HepG2 (cell line): ENCODE results near the gene SH2D2A. TPM values are rescaled to one million over a fixed set of nuclear protein-coding genes. Genes with fewer than 3 reads are reported as not detected.

Experiments
- CCDC6 ChIP-seq: sonication (generic); formaldehyde crosslinking; IDR thresholded peaks from 2 replicates; pipeline ENCODE4 v1.8.1; 2022; ENCODE audit warnings: mild to moderate bottlenecking, missing genetic modification reagents, moderate library complexity
- FOXA3 ChIP-seq: IDR thresholded peaks from 2 replicates; pipeline ENCODE4 v1.6.1; 2016; ENCODE audit warnings: missing genetic modification reagents, missing compliant biosample characterization
- GATAD1 ChIP-seq: IDR thresholded peaks from 2 replicates; pipeline ENCODE4 v1.6.1; 2016; ENCODE audit warnings: missing genetic modification reagents, missing compliant biosample characterization
- GFI1 ChIP-seq: sonication (generic); formaldehyde crosslinking; IDR thresholded peaks from 2 replicates; pipeline ENCODE4 v1.5.0; 2020; ENCODE audit warnings: missing genetic modification reagents, mild to moderate bottlenecking, borderline replicate concordance
- ISL2 ChIP-seq: sonication (generic); formaldehyde crosslinking; IDR thresholded peaks from 2 replicates; pipeline ENCODE4 v1.5.0; 2020; ENCODE audit warnings: missing genetic modification reagents
- JUND ChIP-seq: sonication (generic); formaldehyde crosslinking; IDR thresholded peaks from 2 replicates; pipeline ENCODE4 v1.8.0; 2022; ENCODE audit warnings: mild to moderate bottlenecking, missing genetic modification reagents
- MIER2 ChIP-seq: IDR thresholded peaks from 2 replicates; pipeline ENCODE4 v1.6.1; 2016; ENCODE audit warnings: missing biosample characterization, missing genetic modification reagents
- PCBP1 ChIP-seq: fragments of 200-400 bp; formaldehyde crosslinking; IDR thresholded peaks from 2 replicates; pipeline ENCODE4 v1.6.1; 2017; ENCODE audit warnings: mild to moderate bottlenecking, low read depth, low read length, borderline replicate concordance
- RFX3 ChIP-seq: IDR thresholded peaks from 2 replicates; pipeline ENCODE4 v1.6.1; 2016; ENCODE audit warnings: missing biosample characterization, missing genetic modification reagents
- SMAD3 ChIP-seq: sonication (generic); formaldehyde crosslinking; IDR thresholded peaks from 2 replicates; pipeline ENCODE4 v1.4.0; 2020; ENCODE audit warnings: missing genetic modification reagents
- TCF12 ChIP-seq, 2 experiments: fragments of 450-650 bp in 1 of 2; sonication (generic) in 1 of 2; formaldehyde crosslinking in 1 of 2; IDR thresholded peaks; 2 replicates each; pipeline versions ENCODE4 v1.6.1 to v1.8.0; 2017 to 2022; ENCODE audit warnings: antibody characterized with exemption in 1 of 2, mild to moderate bottlenecking in 1 of 2, missing genetic modification reagents in 1 of 2, moderate library complexity in 1 of 2
- ZFP90 ChIP-seq: sonication (generic); formaldehyde crosslinking; IDR thresholded peaks from 2 replicates; pipeline ENCODE4 v1.8.0; 2022; ENCODE audit warnings: missing genetic modification reagents, mild to moderate bottlenecking, inconsistent platforms, borderline replicate concordance
- ZNF34 ChIP-seq: sonication (generic); formaldehyde crosslinking; IDR thresholded peaks from 2 replicates; pipeline ENCODE4 v1.4.0; 2020; ENCODE audit warnings: mild to moderate bottlenecking, missing genetic modification reagents, borderline replicate concordance
- ZNF564 ChIP-seq: sonication (generic); formaldehyde crosslinking; IDR thresholded peaks from 2 replicates; pipeline ENCODE4 v1.8.1; 2023; ENCODE audit warnings: mild to moderate bottlenecking, missing genetic modification reagents
- ZNF569 ChIP-seq: sonication (generic); formaldehyde crosslinking; IDR thresholded peaks from 2 replicates; pipeline ENCODE4 v1.5.0; 2020; ENCODE audit warnings: mild to moderate bottlenecking, missing genetic modification reagents, moderate library complexity, borderline replicate concordance
- ZNF766 ChIP-seq: sonication (generic); formaldehyde crosslinking; IDR thresholded peaks from 2 replicates; pipeline ENCODE4 v1.5.0; 2020; ENCODE audit warnings: missing genetic modification reagents, borderline replicate concordance
- polyA plus RNA-seq, 8 experiments: library from polyadenylated mRNA; depleted of rRNA in 3 of 8; stranded (reverse) in 7 of 8; unstranded in 1 of 8; fragments of >200 nt; fragmentation: Illumina TruSeq in 4 of 8; extraction: Trizol in 4 of 8; gene quantifications; 2 replicates each; pipeline versions ENCODE4 v1.2.1 to v1.2.3, GENCODE V29; 2011 to 2016; ENCODE audit warnings: low read depth in 4 of 8, missing spikeins in 1 of 8, mixed read lengths in 1 of 8; ENCODE audit not compliant: insufficient read depth in 1 of 8
- total RNA-seq, 5 experiments: library from RNA; depleted of rRNA; stranded (reverse); fragments of >200 nt; fragmentation: Illumina TruSeq; extraction: Trizol; gene quantifications; 2 replicates each; pipeline ENCODE4 v1.2.3, GENCODE V29; 2016; ENCODE audit warnings: low read depth in 1 of 5
- TF ChIP-seq, protein P1 (sequence below): sonication (generic); formaldehyde crosslinking; IDR thresholded peaks from 2 replicates; pipeline ENCODE4 v1.4.0; 2020; ENCODE audit warnings: missing genetic modification reagents, borderline replicate concordance
- TF ChIP-seq, protein P2 (sequence below): sonication (generic); formaldehyde crosslinking; IDR thresholded peaks from 2 replicates; pipeline ENCODE4 v1.8.0; 2022; ENCODE audit warnings: mild to moderate bottlenecking, missing genetic modification reagents; ENCODE audit not compliant: insufficient replicate concordance
- TF ChIP-seq, protein P3 (sequence below): sonication (generic); formaldehyde crosslinking; conservative IDR thresholded peaks from 2 replicates; pipeline ENCODE4 v1.8.0; 2022; ENCODE audit warnings: mild to moderate bottlenecking, moderate library complexity, missing genetic modification reagents

Gene SH2D2A
- total and polyA plus RNA-seq, 2 of the 13 experiments (the other 11 are each of a cell fraction or from before 2014, with no cell fraction given), result 0.57 to 0.73 TPM

- TF ChIP-seq, protein P1, sequence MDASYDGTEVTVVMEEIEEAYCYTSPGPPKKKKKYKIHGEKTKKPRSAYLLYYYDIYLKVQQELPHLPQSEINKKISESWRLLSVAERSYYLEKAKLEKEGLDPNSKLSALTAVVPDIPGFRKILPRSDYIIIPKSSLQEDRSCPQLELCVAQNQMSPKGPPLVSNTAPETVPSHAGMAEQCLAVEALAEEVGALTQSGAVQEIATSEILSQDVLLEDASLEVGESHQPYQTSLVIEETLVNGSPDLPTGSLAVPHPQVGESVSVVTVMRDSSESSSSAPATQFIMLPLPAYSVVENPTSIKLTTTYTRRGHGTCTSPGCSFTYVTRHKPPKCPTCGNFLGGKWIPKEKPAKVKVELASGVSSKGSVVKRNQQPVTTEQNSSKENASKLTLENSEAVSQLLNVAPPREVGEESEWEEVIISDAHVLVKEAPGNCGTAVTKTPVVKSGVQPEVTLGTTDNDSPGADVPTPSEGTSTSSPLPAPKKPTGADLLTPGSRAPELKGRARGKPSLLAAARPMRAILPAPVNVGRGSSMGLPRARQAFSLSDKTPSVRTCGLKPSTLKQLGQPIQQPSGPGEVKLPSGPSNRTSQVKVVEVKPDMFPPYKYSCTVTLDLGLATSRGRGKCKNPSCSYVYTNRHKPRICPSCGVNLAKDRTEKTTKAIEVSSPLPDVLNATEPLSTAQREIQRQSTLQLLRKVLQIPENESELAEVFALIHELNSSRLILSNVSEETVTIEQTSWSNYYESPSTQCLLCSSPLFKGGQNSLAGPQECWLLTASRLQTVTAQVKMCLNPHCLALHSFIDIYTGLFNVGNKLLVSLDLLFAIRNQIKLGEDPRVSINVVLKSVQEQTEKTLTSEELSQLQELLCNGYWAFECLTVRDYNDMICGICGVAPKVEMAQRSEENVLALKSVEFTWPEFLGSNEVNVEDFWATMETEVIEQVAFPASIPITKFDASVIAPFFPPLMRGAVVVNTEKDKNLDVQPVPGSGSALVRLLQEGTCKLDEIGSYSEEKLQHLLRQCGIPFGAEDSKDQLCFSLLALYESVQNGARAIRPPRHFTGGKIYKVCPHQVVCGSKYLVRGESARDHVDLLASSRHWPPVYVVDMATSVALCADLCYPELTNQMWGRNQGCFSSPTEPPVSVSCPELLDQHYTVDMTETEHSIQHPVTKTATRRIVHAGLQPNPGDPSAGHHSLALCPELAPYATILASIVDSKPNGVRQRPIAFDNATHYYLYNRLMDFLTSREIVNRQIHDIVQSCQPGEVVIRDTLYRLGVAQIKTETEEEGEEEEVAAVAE (CRISPR knock-in tag), result peak; percentile 83
- TF ChIP-seq ZFP90 (CRISPR knock-in tag) (no peak; the same call in 1 of the 2 replicates), ZNF766 (CRISPR knock-in tag) (peak; percentile 74; the same call in 1 of the 2 replicates), JUND (CRISPR knock-in tag) (peak; percentile 40; the same call in 1 of the 2 replicates), FOXA3 (CRISPR knock-in tag) (peak; percentile 36; the same call in 1 of the 2 replicates), ZNF34 (peak; percentile 40; the same call in 1 of the 2 replicates), ISL2 (CRISPR knock-in tag) (0 out of 2 replicates have a peak, but pooled peaks have one; percentile 16), TCF12 (IDR thresholded peaks at IDR 0.05) (no peak), TCF12 (CRISPR knock-in tag; IDR thresholded peaks at IDR 0.05) (no peak), RFX3 (CRISPR knock-in tag) (0 out of 2 replicates have a peak, but pooled peaks have one; percentile 14), GFI1 (CRISPR knock-in tag) (peak; percentile 46; the same call in 1 of the 2 replicates), GATAD1 (CRISPR knock-in tag) (peak; percentile 94), SMAD3 (CRISPR knock-in tag) (peak; percentile 16), ZNF564 (CRISPR knock-in tag) (peak; percentile 42; the same call in 1 of the 2 replicates), MIER2 (CRISPR knock-in tag) (0 out of 2 replicates have a peak, but pooled peaks have one; percentile 17), ZNF569 (CRISPR knock-in tag) (no peak), CCDC6 (CRISPR knock-in tag) (peak; percentile 16; the same call in 1 of the 2 replicates), PCBP1 (peak; percentile 52; the same call in 1 of the 2 replicates)
- TF ChIP-seq, protein P2, sequence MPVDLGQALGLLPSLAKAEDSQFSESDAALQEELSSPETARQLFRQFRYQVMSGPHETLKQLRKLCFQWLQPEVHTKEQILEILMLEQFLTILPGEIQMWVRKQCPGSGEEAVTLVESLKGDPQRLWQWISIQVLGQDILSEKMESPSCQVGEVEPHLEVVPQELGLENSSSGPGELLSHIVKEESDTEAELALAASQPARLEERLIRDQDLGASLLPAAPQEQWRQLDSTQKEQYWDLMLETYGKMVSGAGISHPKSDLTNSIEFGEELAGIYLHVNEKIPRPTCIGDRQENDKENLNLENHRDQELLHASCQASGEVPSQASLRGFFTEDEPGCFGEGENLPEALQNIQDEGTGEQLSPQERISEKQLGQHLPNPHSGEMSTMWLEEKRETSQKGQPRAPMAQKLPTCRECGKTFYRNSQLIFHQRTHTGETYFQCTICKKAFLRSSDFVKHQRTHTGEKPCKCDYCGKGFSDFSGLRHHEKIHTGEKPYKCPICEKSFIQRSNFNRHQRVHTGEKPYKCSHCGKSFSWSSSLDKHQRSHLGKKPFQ (CRISPR knock-in tag), result no peak
- TF ChIP-seq, protein P3, sequence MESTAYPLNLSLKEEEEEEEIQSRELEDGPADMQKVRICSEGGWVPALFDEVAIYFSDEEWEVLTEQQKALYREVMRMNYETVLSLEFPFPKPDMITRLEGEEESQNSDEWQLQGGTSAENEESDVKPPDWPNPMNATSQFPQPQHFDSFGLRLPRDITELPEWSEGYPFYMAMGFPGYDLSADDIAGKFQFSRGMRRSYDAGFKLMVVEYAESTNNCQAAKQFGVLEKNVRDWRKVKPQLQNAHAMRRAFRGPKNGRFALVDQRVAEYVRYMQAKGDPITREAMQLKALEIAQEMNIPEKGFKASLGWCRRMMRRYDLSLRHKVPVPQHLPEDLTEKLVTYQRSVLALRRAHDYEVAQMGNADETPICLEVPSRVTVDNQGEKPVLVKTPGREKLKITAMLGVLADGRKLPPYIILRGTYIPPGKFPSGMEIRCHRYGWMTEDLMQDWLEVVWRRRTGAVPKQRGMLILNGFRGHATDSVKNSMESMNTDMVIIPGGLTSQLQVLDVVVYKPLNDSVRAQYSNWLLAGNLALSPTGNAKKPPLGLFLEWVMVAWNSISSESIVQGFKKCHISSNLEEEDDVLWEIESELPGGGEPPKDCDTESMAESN (CRISPR knock-in tag), result peak; percentile 63
These were observed 49.4 kb downstream of the SH2D2A start, which contains the start of gene PRCC (continued) for GRCh38 chr1:156767101-156767878.
